GM19099 (cell line): ENCODE measurements around the gene RALGPS2.

Experiments
- POLR2A ChIP-seq: IDR thresholded peaks from 3 replicates; pipeline ENCODE4 v1.6.1; 2011; ENCODE audit warnings: low read depth; ENCODE audit not compliant: insufficient read length; ENCODE audit errors: extremely low read depth

Gene RALGPS2

GRCh38 chr1:178702146-178702545 is 22.9 kb upstream of the RALGPS2 start:
- no peak for TF ChIP-seq POLR2A

- TF ChIP-seq POLR2A = no peak
These were observed 20.2 kb upstream of the RALGPS2 start for GRCh38 chr1:178704833-178705232.

DNA sequence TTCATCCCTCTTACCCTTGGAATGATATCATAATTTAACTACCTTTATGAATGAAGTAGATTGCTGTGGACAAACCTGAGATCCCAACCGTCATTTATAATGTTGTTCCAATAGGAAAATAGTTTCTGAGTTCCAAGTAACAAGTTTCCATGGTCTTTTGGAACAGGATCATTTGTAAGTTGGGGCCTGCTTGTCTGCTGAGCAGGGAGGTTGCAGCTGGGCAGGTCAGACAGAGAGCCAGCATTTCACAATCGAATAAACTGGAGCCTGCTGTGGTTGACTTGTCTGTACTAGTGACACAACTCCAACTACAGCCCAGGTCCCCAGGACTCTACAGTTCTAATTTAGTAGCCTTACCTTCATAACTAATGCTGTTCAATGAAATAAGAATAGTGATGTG is 18.6 kb upstream of the RALGPS2 start:
- TF ChIP-seq POLR2A = no peak

DNA sequence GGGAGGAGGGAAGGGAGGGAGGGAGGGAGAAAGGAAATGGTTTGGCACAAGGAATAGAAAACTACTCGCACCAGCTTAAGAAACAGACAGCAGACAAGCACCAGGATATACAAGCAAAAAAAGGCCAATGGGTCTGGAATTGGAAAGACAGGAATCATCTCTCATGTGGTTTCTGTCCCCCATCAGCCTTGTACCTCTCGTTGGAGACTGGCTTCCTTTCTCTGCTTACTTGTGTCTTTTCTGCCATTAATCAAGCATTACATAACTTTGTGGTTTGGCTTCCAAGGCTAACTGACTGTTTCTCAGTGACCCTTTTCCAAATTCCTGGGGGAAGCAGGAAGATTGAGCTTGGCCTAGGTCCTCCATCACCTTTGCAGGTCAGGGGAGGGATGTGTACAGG is 11.8 kb upstream of the RALGPS2 start:
- no peak for TF ChIP-seq POLR2A

GRCh38 chr1:178714453-178714852 is 10.6 kb upstream of the RALGPS2 start:
- no peak for TF ChIP-seq POLR2A

- no peak for TF ChIP-seq POLR2A
These were observed 8.9 kb upstream of the RALGPS2 start for GRCh38 chr1:178716111-178716510.

- TF ChIP-seq POLR2A = no peak
These were observed 6.5 kb upstream of the RALGPS2 start for GRCh38 chr1:178718520-178718919.

- TF ChIP-seq POLR2A = no peak
These were observed 1.5 kb upstream of the RALGPS2 start for GRCh38 chr1:178723546-178723945.

GRCh38 chr1:178724376-178724727 is 692 bp upstream of the RALGPS2 start:
- no peak for TF ChIP-seq POLR2A

- no peak for TF ChIP-seq POLR2A
These were observed 532 bp downstream of the RALGPS2 start for GRCh38 chr1:178725466-178726086.

DNA sequence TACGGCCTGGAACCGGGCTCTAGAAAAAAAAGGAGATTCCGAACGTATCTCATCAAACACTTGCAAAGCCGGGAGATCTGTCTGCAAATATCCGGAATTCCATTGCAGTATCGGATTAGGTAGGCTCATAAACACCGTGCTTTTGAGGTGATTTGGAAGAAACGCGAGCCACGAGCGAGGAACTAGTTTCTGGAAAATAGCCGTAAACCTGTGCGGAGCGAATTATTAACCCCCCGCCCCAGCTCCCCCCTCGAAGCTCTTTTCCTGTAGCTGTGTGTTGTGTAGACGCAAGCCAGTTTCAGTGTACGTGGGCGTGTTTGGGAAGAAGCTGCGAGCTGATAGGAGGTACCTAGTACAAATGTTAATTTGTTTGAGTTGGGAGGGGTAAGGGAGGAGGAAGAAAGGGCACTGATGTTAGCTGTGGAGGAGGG is 1.1 kb downstream of the RALGPS2 start:
- no peak for TF ChIP-seq POLR2A

DNA sequence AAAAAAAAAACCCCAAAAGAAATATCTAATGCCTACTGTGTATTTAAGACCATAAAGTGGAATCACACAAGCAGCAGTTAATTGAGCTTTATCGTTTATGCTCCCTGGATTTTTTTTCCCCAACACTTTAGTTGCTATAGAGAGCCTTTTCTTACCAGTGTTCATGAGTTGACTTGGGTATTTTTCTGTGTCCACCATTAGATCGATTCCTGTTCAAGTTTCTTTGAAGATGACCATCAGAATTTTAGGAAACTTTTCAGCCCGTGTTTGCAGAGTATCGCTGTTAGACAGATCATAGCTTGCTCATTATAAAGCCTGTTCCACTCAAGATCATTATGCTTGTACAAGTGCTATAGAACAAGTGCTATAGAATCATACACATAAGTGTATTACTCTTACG is 1.5 kb downstream of the RALGPS2 start:
- no peak for TF ChIP-seq POLR2A

DNA sequence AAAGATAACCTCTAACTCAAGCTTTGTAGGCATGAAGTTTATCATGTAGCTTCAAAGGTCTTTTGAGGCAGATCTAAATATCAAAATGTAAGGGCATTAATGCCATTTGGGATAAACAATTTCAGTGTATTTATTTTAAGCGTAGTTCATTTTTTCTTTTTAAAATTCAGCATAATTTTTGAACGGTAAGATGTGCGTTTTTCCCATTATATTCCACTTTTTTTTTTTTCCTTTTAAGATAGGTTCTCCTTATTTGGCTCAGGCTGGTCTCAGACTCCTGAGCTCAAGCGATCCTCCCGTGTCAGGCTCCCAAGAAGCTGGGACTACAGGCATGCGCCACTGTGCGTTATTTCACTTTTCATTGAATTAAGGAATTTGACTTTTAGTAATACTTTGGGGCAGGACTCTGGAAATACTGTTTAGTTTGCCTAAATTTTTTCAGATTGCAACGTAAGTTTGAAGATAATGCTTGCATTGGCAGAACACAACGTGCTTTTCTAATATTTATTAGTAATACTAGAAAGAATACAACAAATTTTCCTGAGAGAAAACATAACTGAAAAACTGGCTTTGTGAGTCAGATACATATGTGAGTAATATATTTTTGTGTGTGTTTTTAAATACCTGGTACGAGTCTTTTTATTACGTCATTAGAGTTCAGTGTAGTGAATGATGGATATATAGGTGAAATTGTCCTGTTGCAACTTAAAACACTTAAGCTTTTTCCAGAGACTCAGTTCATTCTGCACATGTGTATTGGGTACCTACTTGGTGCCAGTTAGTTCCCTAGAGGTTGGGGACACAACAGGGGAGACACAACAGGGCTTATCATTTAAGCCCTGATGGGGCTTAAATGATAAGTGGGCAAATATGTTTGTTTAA is 2.2 kb downstream of the RALGPS2 start:
- no peak for TF ChIP-seq POLR2A

GRCh38 chr1:178733972-178734371 is 8.9 kb downstream of the RALGPS2 start:
- no peak for TF ChIP-seq POLR2A

- no peak for TF ChIP-seq POLR2A
These were observed 13.7 kb downstream of the RALGPS2 start for GRCh38 chr1:178738780-178739179.
